HepG2 (cell line): ENCODE results near the gene TMEM214. TPM values are rescaled to one million over a fixed set of nuclear protein-coding genes. Genes with fewer than 3 reads are reported as not detected.

Source experiments
- AFF4 ChIP-seq: sonication (generic); formaldehyde crosslinking; IDR thresholded peaks from 2 replicates; pipeline ENCODE4 v1.4.0; 2020; ENCODE audit warnings: missing genetic modification reagents
- CENPT ChIP-seq: sonication (generic); formaldehyde crosslinking; IDR thresholded peaks from 2 replicates; pipeline ENCODE4 v1.8.0; 2022; ENCODE audit warnings: low read depth, mild to moderate bottlenecking, moderate library complexity, missing genetic modification reagents
- CHD2 ChIP-seq: IDR thresholded peaks from 2 replicates; pipeline ENCODE4 v1.6.1; 2011; ENCODE audit warnings: low read depth, low read length, improper control_type of control experiment
- CREBL2 ChIP-seq: sonication (generic); formaldehyde crosslinking; IDR thresholded peaks from 2 replicates; pipeline ENCODE4 v1.8.1; 2023; ENCODE audit warnings: missing genetic modification reagents, mild to moderate bottlenecking, borderline replicate concordance
- KAT7 ChIP-seq: IDR thresholded peaks from 2 replicates; pipeline ENCODE4 v1.6.1; 2018; ENCODE audit warnings: borderline replicate concordance, missing compliant biosample characterization
- MED1 ChIP-seq: sonication (generic); formaldehyde crosslinking; IDR thresholded peaks from 2 replicates; pipeline ENCODE4 v1.4.0; 2020; ENCODE audit warnings: missing genetic modification reagents
- PHF8 ChIP-seq: sonication (generic); formaldehyde crosslinking; IDR thresholded peaks from 2 replicates; pipeline ENCODE4 v1.5.0; 2020; ENCODE audit warnings: missing genetic modification reagents
- PRDM10 ChIP-seq: sonication (generic); formaldehyde crosslinking; IDR thresholded peaks from 2 replicates; pipeline ENCODE4 v1.4.0; 2020; ENCODE audit warnings: low read depth, missing genetic modification reagents
- SALL1 ChIP-seq: sonication (generic); formaldehyde crosslinking; IDR thresholded peaks from 2 replicates; pipeline ENCODE4 v1.8.0; 2022; ENCODE audit warnings: mild to moderate bottlenecking, missing genetic modification reagents
- SRSF1 ChIP-seq: fragments of 200-400 bp; formaldehyde crosslinking; optimal IDR thresholded peaks from 2 replicates; pipeline ENCODE3; 2017; ENCODE audit warnings: mild to moderate bottlenecking, low read depth, low read length, moderate library complexity
- TAF1 ChIP-seq: sonication (generic); formaldehyde crosslinking; IDR thresholded peaks from 2 replicates; pipeline ENCODE4 v1.4.0; 2020; ENCODE audit warnings: missing genetic modification reagents
- TBP ChIP-seq: sonication (generic); formaldehyde crosslinking; IDR thresholded peaks from 2 replicates; pipeline ENCODE4 v1.5.0; 2020; ENCODE audit warnings: missing genetic modification reagents
- THAP9 ChIP-seq: sonication (generic); formaldehyde crosslinking; IDR thresholded peaks from 2 replicates; pipeline ENCODE4; 2020; ENCODE audit warnings: missing genetic modification reagents, mild to moderate bottlenecking, borderline replicate concordance
- ZNF138 ChIP-seq: sonication (generic); formaldehyde crosslinking; IDR thresholded peaks from 2 replicates; pipeline ENCODE4 v1.5.0; 2020; ENCODE audit warnings: mild to moderate bottlenecking, low read depth, missing genetic modification reagents
- ZNF510 ChIP-seq: sonication (generic); formaldehyde crosslinking; IDR thresholded peaks from 2 replicates; pipeline ENCODE4 v1.4.0; 2020; ENCODE audit warnings: low read depth, mild to moderate bottlenecking, missing genetic modification reagents
- ZNF580 ChIP-seq: IDR thresholded peaks from 2 replicates; pipeline ENCODE4 v1.6.1; 2016; ENCODE audit warnings: low read depth, borderline replicate concordance
- ZNF775 ChIP-seq: sonication (generic); formaldehyde crosslinking; IDR thresholded peaks from 2 replicates; pipeline ENCODE4 v1.4.0; 2020; ENCODE audit warnings: missing genetic modification reagents, mild to moderate bottlenecking, moderate library complexity, borderline replicate concordance
- ZSCAN20 ChIP-seq: sonication (generic); formaldehyde crosslinking; IDR thresholded peaks from 2 replicates; pipeline ENCODE4 v1.4.0; 2020; ENCODE audit warnings: missing genetic modification reagents, mild to moderate bottlenecking, borderline replicate concordance
- polyA plus RNA-seq, 8 experiments: library from polyadenylated mRNA; depleted of rRNA in 3 of 8; stranded (reverse) in 7 of 8; unstranded in 1 of 8; fragments of >200 nt; fragmentation: Illumina TruSeq in 4 of 8; extraction: Trizol in 4 of 8; gene quantifications; 2 replicates each; pipeline versions ENCODE4 v1.2.1 to v1.2.3, GENCODE V29; 2011 to 2016; ENCODE audit warnings: low read depth in 4 of 8, missing spikeins in 1 of 8, mixed read lengths in 1 of 8; ENCODE audit not compliant: insufficient read depth in 1 of 8
- total RNA-seq, 5 experiments: library from RNA; depleted of rRNA; stranded (reverse); fragments of >200 nt; fragmentation: Illumina TruSeq; extraction: Trizol; gene quantifications; 2 replicates each; pipeline ENCODE4 v1.2.3, GENCODE V29; 2016; ENCODE audit warnings: low read depth in 1 of 5

TMEM214 gene
- total and polyA plus RNA-seq, 2 of the 13 experiments (the other 11 are each of a cell fraction or from before 2014, with no cell fraction given) = 58.3 to 132 TPM

GRCh38 chr2:27071277-27071989, 38.7 kb downstream of the TMEM214 start, which contains the start of gene OST4 (continued):
- TF ChIP-seq AFF4 (CRISPR knock-in tag) (no peak), SALL1 (CRISPR knock-in tag) (peak; percentile 84), PHF8 (CRISPR knock-in tag) (peak; percentile 94), THAP9 (CRISPR knock-in tag) (0 out of 2 replicates have a peak, but pooled peaks have one; percentile 58), ZNF510 (CRISPR knock-in tag) (0 out of 2 replicates have a peak, but pooled peaks have one; percentile 43), TBP (CRISPR knock-in tag) (0 out of 2 replicates have a peak, but pooled peaks have one; percentile 43), ZNF580 (CRISPR knock-in tag) (peak; percentile 15; the same call in 1 of the 2 replicates), ZNF138 (CRISPR knock-in tag) (no peak), ZNF775 (no peak), CENPT (CRISPR knock-in tag) (no peak), SRSF1 (peak; percentile 74), KAT7 (CRISPR knock-in tag) (peak; percentile 90; the same call in 1 of the 2 replicates), MED1 (CRISPR knock-in tag) (peak; percentile 84), CHD2 (no peak), TAF1 (CRISPR knock-in tag) (peak; percentile 85), ZSCAN20 (CRISPR knock-in tag) (peak; percentile 29; the same call in 1 of the 2 replicates), CREBL2 (CRISPR knock-in tag) (peak; percentile 80; the same call in 1 of the 2 replicates), PRDM10 (CRISPR knock-in tag) (0 out of 2 replicates have a peak, but pooled peaks have one; percentile 20)
